ENCODE measurements around the gene FAM136A. TPM values are rescaled to one million over a fixed set of nuclear protein-coding genes. Genes with fewer than 3 reads are reported as not detected.
"Not testable (repeated sequence)": the region's sequence is repeated elsewhere in the genome, so short reads cannot be mapped to it uniquely, and the experiment has no call there.

FAM136A gene
- total and polyA plus RNA-seq, 4 donors, result 15.7 to 31.2 (median 23.9) TPM

DNA sequence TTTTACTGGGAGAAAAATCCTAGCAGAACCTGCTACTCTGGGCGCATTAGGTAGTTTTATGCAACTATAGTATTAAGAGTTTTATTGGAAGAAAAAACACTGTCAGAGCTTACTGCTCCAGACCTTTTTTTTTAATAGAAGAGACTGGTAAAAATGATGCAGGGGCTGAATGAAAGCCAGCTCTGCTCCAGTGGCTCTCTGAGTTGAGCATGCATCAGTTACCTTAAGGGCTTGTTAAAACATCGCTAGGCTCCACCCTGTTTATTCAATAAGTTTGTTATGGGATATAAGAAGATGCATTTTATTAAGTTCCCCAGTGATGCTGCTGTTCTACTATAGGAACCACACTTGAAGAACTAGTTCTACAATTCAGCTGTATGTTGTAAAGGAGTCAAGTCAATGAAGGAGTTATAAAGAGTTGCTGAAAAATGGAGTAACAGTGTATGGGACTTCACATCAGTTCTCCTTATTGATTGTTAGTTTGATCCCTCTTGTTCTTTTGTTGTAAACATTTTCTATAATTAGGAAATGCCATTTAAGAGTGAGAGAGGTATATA, 21.5 kb downstream of the FAM136A start:
- DNase-seq (no peak), ATAC-seq (ENCODE audit: low FRiP score) (no peak)
- Histone ChIP-seq H3K4me3 (ENCODE audit: low read length in 2 of 2) (no peak overlapping the region), H3K36me3 (ENCODE audit: control insufficient read depth in 1 of 2, insufficient read depth in 2 of 2, low read length in 1 of 2) (peaks cover 4 to 5% of the 10 kb centered on the region in 2 donors), H3K27ac (ENCODE audit: low read depth in 1 of 2, low read length in 2 of 2) (no peak overlapping the region), H3K9me3 (ENCODE audit: control insufficient read depth, low read length) (no peaks in the 10 kb centered on the region), H3K4me1 (ENCODE audit: control insufficient read depth in 1 of 2, insufficient read depth in 2 of 2, low read length in 2 of 2) (no peaks in the 10 kb centered on the region), H3K27me3 (ENCODE audit: control insufficient read depth in 1 of 2, insufficient read depth in 2 of 2, low read length in 1 of 2) (no peaks in the 10 kb centered on the region)
- 94 to 95% methylated on average over 2 of the region's 2 CpGs for WGBS, 2 donors
- intact Hi-C loops (cut with DNase I), result loop anchor here in 1 of 2 donors (10.0 kb wide), 1 partner anchor 86 kb away; the partner anchor contains the start of gene C2orf42

DNA sequence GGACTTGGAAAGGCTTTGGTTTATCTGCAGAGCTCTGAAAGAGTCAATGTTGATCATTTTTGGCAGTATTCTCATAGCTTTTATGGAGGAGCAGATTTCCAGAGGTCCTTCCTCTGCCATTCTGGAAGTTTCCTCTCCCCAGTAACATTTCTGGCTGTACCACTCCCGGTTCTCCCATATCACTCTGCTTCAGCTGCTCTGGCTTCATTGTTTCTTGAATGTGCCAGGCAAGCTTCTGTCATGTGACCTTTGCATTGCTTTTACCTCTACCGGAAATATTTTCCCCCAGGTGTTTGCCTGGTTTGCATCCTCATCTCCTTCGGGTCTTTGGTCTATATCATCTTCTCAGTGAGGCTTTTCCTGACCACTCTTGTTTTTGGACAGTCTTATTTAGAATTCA, 31.5 kb downstream of the FAM136A start:
- intact Hi-C loops (cut with DNase I), result no loop called here
- no peaks in the 10 kb centered on the region for H3K4me1 ChIP-seq (ENCODE audit: control insufficient read depth in 1 of 2, insufficient read depth in 2 of 2, low read length in 2 of 2)
- DNase-seq (no peak), ATAC-seq (ENCODE audit: low FRiP score) (no peak)
- 67 to 70% methylated on average over 3 of the region's 3 CpGs for WGBS, 2 donors
- no peak overlapping the region for H3K4me3 ChIP-seq (ENCODE audit: low read length in 2 of 2)
- H3K27me3 ChIP-seq (ENCODE audit: control insufficient read depth in 1 of 2, insufficient read depth in 2 of 2, low read length in 1 of 2), result no peaks in the 10 kb centered on the region
- peaks cover 0 to 3% of the 10 kb centered on the region in 2 donors for H3K36me3 ChIP-seq (ENCODE audit: control insufficient read depth in 1 of 2, insufficient read depth in 2 of 2, low read length in 1 of 2)
- no peak overlapping the region for H3K27ac ChIP-seq (ENCODE audit: low read depth in 1 of 2, low read length in 2 of 2)
- no peaks in the 10 kb centered on the region for H3K9me3 ChIP-seq (ENCODE audit: control insufficient read depth, low read length)

DNA sequence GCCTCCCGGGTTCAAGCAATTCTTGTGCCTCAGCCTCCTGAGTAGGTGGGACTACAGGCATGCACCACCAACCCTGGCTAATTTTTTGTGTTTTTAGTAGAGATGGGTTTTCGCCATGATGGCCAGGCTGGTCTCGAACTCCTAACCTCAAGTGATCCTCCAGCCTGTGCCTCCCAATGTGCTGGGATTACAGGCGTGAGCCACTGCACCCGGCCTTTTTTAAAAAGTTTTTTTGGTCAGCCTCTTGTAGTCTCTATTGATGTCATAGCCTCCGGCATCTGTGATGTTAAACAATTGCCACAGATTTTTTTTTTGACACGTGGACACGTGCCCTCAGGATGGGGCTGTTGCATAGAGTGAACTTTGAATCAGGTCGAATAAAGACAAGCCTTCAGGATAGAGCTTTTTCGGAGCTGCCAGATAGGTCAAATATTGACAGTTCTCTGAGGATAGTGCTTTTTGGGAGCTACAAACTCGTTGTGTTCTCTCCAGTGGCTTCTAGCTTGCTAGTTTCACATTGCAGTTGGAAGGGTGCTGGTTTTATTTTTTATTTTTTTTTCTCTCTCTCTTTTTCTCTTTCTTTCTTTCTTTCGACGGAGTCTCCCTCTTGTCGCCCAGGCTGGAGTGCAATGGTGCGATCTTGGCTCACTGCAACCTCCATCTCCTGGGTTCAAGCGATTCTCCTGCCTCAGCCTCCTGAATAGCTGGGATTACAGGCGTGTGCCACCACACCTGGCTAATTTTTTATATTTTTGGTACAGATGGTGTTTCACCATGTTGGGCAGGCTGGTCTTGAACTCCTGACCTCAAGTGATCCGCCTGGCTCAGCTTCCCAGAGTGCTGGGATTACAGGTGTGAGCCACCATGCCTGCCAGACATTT, 32.2 kb downstream of the FAM136A start:
- ATAC-seq (ENCODE audit: low FRiP score); H3K36me3 ChIP-seq (ENCODE audit: control insufficient read depth in 1 of 2, insufficient read depth in 2 of 2, low read length in 1 of 2); H3K9me3 ChIP-seq (ENCODE audit: control insufficient read depth, low read length); intact Hi-C loops (cut with DNase I); H3K27ac ChIP-seq (ENCODE audit: low read depth in 1 of 2, low read length in 2 of 2); H3K27me3 ChIP-seq (ENCODE audit: control insufficient read depth in 1 of 2, insufficient read depth in 2 of 2, low read length in 1 of 2); DNase-seq; H3K4me1 ChIP-seq (ENCODE audit: control insufficient read depth in 1 of 2, insufficient read depth in 2 of 2, low read length in 2 of 2); H3K4me3 ChIP-seq (ENCODE audit: low read length in 2 of 2): not testable (repeated sequence)
- WGBS, 2 donors, result 93% methylated on average over 18 of the region's 18 CpGs

DNA sequence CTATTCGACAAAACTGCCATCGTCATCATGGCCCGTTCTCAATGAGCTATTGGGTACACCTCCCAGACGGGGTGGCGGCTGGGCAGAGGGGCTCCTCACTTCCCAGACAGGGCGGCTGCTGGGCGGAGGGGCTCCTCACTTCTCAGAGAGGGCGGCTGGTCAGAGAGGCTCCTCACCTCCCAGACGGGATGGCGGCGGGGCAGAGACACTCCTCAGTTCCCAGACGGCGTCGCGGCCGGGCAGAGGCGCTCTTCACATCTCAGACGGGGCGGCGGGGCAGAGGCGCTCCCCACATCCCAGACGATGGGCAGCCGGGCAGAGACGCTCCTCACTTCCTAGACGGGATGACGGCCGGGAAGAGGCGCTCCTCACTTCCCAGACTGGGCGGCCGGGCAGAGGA, 34.9 kb downstream of the FAM136A start:
- ATAC-seq (ENCODE audit: low FRiP score); H3K27ac ChIP-seq (ENCODE audit: low read depth in 1 of 2, low read length in 2 of 2); H3K27me3 ChIP-seq (ENCODE audit: control insufficient read depth in 1 of 2, insufficient read depth in 2 of 2, low read length in 1 of 2); H3K4me1 ChIP-seq (ENCODE audit: control insufficient read depth in 1 of 2, insufficient read depth in 2 of 2, low read length in 2 of 2); intact Hi-C loops (cut with DNase I); H3K4me3 ChIP-seq (ENCODE audit: low read length in 2 of 2); H3K36me3 ChIP-seq (ENCODE audit: control insufficient read depth in 1 of 2, insufficient read depth in 2 of 2, low read length in 1 of 2); DNase-seq; H3K9me3 ChIP-seq (ENCODE audit: control insufficient read depth, low read length): not testable (repeated sequence)
- 96 to 98% methylated on average over 21 to 30 of the region's 30 CpGs for WGBS, 2 donors

DNA sequence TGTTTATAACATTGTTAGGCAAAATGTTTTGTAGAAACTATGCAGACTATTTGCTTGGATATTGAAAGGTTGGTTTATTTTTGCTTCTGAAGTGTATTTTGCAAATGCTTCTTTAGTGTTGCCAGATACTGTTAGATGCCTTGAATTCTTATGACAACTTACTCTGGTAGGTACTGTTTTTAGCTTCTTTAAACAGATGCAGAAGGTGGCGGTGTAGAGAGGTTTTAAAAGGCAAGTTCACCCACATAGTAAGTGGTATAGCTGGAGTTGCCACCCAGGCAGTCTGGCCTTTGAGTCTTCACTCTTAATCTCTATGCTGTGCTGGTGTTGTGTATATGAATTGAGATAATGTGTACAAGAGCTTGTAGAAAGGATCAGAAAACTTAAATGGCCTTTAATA, 40.4 kb downstream of the FAM136A start:
- Histone ChIP-seq H3K4me3 (ENCODE audit: low read length in 2 of 2) (no peak overlapping the region), H3K27me3 (ENCODE audit: control insufficient read depth in 1 of 2, insufficient read depth in 2 of 2, low read length in 1 of 2) (no peaks in the 10 kb centered on the region), H3K27ac (ENCODE audit: low read depth in 1 of 2, low read length in 2 of 2) (no peak overlapping the region), H3K4me1 (ENCODE audit: control insufficient read depth in 1 of 2, insufficient read depth in 2 of 2, low read length in 2 of 2) (no peaks in the 10 kb centered on the region), H3K36me3 (ENCODE audit: control insufficient read depth in 1 of 2, insufficient read depth in 2 of 2, low read length in 1 of 2) (peaks cover 2 to 3% of the 10 kb centered on the region in 2 donors), H3K9me3 (ENCODE audit: control insufficient read depth, low read length) (no peaks in the 10 kb centered on the region)
- WGBS, 2 donors, result 37 to 41% methylated on average over 1 of the region's 1 CpG
- intact Hi-C loops (cut with DNase I), result no loop called here
- no peak for DNase-seq
- ATAC-seq (ENCODE audit: low FRiP score), result no peak

DNA sequence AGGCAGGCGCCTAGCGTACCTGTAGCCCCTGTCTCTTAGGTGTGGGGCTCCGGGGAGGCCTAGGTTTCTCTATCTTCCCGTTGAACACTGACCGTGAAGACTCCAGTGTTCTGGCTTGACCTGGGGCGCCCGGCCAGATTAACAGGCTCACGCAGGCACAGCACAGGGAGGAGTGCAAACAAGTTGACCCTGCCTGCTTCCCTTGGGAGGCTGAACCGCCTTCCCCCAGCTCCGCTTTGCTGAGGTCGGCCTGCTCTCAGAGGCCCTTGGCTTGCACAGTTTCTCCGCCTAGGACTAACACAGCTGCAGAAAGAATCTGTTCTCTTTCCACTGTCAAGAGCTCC, 43.4 kb downstream of the FAM136A start:
- Histone ChIP-seq H3K4me3 (ENCODE audit: low read length in 2 of 2) (peak overlapping the region; percentile 52 to 83), H3K9me3 (ENCODE audit: control insufficient read depth, low read length) (no peaks in the 10 kb centered on the region), H3K4me1 (ENCODE audit: control insufficient read depth in 1 of 2, insufficient read depth in 2 of 2, low read length in 2 of 2) (no peaks in the 10 kb centered on the region), H3K36me3 (ENCODE audit: control insufficient read depth in 1 of 2, insufficient read depth in 2 of 2, low read length in 1 of 2) (no peaks in the 10 kb centered on the region), H3K27me3 (ENCODE audit: control insufficient read depth in 1 of 2, insufficient read depth in 2 of 2, low read length in 1 of 2) (no peaks in the 10 kb centered on the region), H3K27ac (ENCODE audit: low read depth in 1 of 2, low read length in 2 of 2) (peak overlapping the region in 1 of 2 donors; percentile 34)
- WGBS, 2 donors, result 1% methylated on average over 12 of the region's 12 CpGs
- DNase-seq (peak; percentile 76 to 84), ATAC-seq (ENCODE audit: low FRiP score) (peak; percentile 77)
- intact Hi-C loops (cut with DNase I), result no loop called here

DNA sequence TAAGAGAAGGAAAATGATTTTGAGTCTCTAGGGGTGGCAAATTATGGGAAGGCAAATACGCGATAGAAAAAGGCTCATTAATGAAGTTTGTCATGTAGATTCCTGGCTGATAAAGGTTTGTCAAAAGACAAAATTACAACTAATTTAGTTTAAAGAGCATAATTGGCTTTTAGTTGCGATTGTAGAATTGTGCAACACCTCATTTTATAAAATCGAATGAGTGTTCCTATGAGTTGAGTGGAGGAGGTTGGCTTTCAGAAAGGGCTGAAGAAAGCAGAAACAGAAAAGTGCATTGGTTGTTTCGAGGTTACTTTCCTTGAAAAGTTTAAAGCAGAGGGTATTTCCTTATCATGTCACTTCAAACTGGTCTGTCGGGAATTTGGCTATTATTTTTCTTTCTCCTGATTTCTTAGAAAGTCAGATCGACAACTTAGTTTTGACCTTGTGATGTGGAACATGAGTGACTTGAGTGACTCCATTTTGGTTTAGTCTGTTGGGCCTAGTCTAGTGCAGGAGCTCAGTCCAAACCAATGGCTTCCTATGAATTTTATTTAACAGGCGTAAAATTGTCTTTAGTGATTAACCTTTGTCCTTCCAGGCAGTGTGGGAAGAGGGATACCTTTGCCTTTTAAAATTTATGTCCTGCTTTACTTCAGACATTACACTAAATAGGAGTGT, 46.1 kb downstream of the FAM136A start:
- Histone ChIP-seq H3K4me3 (ENCODE audit: low read length in 2 of 2) (no peak overlapping the region), H3K27me3 (ENCODE audit: control insufficient read depth in 1 of 2, insufficient read depth in 2 of 2, low read length in 1 of 2) (no peaks in the 10 kb centered on the region), H3K9me3 (ENCODE audit: control insufficient read depth, low read length) (no peaks in the 10 kb centered on the region), H3K36me3 (ENCODE audit: control insufficient read depth in 1 of 2, insufficient read depth in 2 of 2, low read length in 1 of 2) (no peaks in the 10 kb centered on the region), H3K27ac (ENCODE audit: low read depth in 1 of 2, low read length in 2 of 2) (no peak overlapping the region), H3K4me1 (ENCODE audit: control insufficient read depth in 1 of 2, insufficient read depth in 2 of 2, low read length in 2 of 2) (no peaks in the 10 kb centered on the region)
- DNase-seq (no peak), ATAC-seq (ENCODE audit: low FRiP score) (no peak)
- intact Hi-C loops (cut with DNase I), result no loop called here
- 88 to 89% methylated on average over 8 of the region's 8 CpGs for WGBS, 2 donors

DNA sequence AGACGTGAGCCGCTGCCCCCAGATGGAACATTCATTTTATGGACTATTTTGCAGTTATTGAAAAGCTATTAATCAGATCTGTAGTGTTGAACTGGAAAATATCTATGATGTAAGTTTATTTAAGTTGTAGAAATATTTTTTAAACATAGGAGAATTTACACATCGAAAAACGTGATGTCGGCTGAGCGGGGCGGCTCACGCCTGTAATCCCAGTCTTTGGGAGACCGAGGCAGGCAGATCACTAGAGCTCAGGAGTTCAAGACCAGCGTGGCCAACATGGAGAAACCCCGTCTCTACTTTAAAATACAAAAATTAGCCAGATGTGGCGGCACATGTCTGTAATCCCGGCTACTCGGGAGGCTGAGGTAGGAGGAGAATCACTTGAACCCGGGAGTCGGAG, 51.4 kb downstream of the FAM136A start:
- H3K36me3 ChIP-seq (ENCODE audit: control insufficient read depth in 1 of 2, insufficient read depth in 2 of 2, low read length in 1 of 2), result no peaks in the 10 kb centered on the region
- no peaks in the 10 kb centered on the region for H3K27me3 ChIP-seq (ENCODE audit: control insufficient read depth in 1 of 2, insufficient read depth in 2 of 2, low read length in 1 of 2)
- H3K27ac ChIP-seq (ENCODE audit: low read depth in 1 of 2, low read length in 2 of 2), result no peak overlapping the region
- no peak for ATAC-seq (ENCODE audit: low FRiP score)
- 78 to 80% methylated on average over 16 of the region's 16 CpGs for WGBS, 2 donors
- no peaks in the 10 kb centered on the region for H3K9me3 ChIP-seq (ENCODE audit: control insufficient read depth, low read length)
- H3K4me1 ChIP-seq (ENCODE audit: control insufficient read depth in 1 of 2, insufficient read depth in 2 of 2, low read length in 2 of 2), result peaks cover 0 to 3% of the 10 kb centered on the region in 2 donors
- intact Hi-C loops (cut with DNase I), result no loop called here
- no peak overlapping the region for H3K4me3 ChIP-seq (ENCODE audit: low read length in 2 of 2)
- no peak for DNase-seq

Measured in aorta (tissue), 5 donors.